GM23338 (cell line): ENCODE data around the gene CYS1.

Experiments
- CREB1 ChIP-seq: fragments of 250-450 bp; sonication (Bioruptor Pico); IDR thresholded peaks from 2 replicates; pipeline ENCODE4 v1.5.0; 2020; ENCODE audit warnings: low read depth, mild to moderate bottlenecking, moderate library complexity
- CTCF ChIP-seq, 2 experiments: fragments of 200-600 bp in 1 of 2; sonication (generic) in 1 of 2; conservative IDR thresholded peaks; 2 replicates each; pipeline versions ENCODE4 v1.5.1 to v1.6.1; 2016 to 2017; ENCODE audit warnings: antibody characterized with exemption in 2 of 2, low read depth in 2 of 2, mild to moderate bottlenecking in 2 of 2, moderate library complexity in 1 of 2
- EZH2 ChIP-seq: fragments of 200-600 bp; sonication (generic); IDR thresholded peaks from one replicate; pipeline ENCODE4 v1.8.0; 2017; ENCODE audit warnings: antibody characterized with exemption, mild to moderate bottlenecking, low read depth; ENCODE audit not compliant: unreplicated experiment
- EZH2phosphoT487 ChIP-seq: fragments of 200-600 bp; sonication (generic); IDR thresholded peaks from one replicate; pipeline ENCODE4 v1.8.1; 2018; ENCODE audit warnings: antibody characterized with exemption; ENCODE audit not compliant: unreplicated experiment
- POLR2AphosphoS5 ChIP-seq: IDR thresholded peaks from 2 replicates; pipeline ENCODE4 v1.6.1; 2016; ENCODE audit warnings: antibody characterized with exemption, low read depth
- REST ChIP-seq: IDR thresholded peaks from one replicate; pipeline ENCODE4 v1.6.1; 2018; ENCODE audit warnings: antibody characterized with exemption; ENCODE audit not compliant: unreplicated experiment
- ZNF114 ChIP-seq: fragments of 250-450 bp; sonication (Bioruptor Pico); IDR thresholded peaks from 2 replicates; pipeline ENCODE4 v1.5.0; 2020; ENCODE audit warnings: mild to moderate bottlenecking, moderate library complexity

GRCh38 chr2:10064932-10065772 is 15.1 kb downstream of the CYS1 start:
- no peak for TF ChIP-seq CTCF (conservative IDR thresholded peaks at IDR 0.05; ENCODE audit: low read depth in 2 of 2)
- no peak for TF ChIP-seq EZH2
- TF ChIP-seq CREB1, result no peak
- TF ChIP-seq POLR2AphosphoS5, result no peak
- TF ChIP-seq ZNF114 (CRISPR knock-in tag), result no peak
- TF ChIP-seq REST, result no peak
- TF ChIP-seq EZH2phosphoT487, result no peak
